ENCODE results near the gene WHRN. TPM values are rescaled to one million over a fixed set of nuclear protein-coding genes. Genes with fewer than 3 reads are reported as not detected.

WHRN gene

Small RNA genes within 50 kb of the gene (small RNA-seq; reads per million reads assigned to genes)
- gene AL138895.2 (ENCODE audit: insufficient read depth) = not detected

Data from mesendoderm (in vitro differentiated cells).